HG03196 (cell line): ENCODE measurements around the gene SIK2.
"Not testable (repeated sequence)": the region's sequence is repeated elsewhere in the genome, so short reads cannot be mapped to it uniquely, and the experiment has no call there.

Source experiments
- ATAC-seq: cut with Tn5 transposase; IDR thresholded peaks from one replicate; pipeline ENCODE4 v1.9.1; 2021; ENCODE audit not compliant: unreplicated experiment

The SIK2 gene

DNA sequence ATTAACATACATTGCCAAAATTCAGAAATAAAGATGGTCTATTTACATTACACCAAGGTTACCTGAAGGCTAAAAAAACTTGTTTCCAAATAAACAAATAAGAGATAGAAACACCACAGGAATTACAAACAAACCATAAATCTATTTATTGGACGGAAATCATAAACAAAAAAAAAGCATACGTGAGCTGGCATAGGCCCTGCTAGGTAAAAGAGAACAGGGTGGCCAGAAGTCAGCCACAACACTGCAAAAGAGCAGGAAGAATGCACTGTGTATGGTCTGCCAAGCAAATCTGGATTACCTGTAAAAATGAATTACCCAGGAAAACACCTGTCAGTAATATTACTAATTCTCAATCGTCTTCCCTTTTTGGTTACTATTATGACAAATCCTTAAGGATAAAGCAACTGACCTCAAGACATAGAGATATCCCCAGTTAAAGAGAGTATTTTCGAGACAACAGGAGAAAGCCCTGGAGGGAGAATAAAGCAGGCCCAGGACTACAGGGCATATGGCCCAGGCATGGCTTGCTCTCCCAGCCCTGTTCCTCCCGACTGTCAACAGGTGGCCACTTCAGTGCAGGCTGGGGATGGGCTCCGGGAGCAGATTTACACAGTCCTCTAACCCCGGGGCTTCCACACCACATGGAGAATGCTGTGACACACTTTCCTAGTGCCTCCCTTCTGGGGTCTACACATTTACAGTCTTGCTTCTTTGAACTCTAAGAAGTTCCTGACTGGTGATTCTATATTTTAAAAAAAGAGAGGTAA lies 146.0 kb downstream of the SIK2 start:
- ATAC-seq, result no peak

DNA sequence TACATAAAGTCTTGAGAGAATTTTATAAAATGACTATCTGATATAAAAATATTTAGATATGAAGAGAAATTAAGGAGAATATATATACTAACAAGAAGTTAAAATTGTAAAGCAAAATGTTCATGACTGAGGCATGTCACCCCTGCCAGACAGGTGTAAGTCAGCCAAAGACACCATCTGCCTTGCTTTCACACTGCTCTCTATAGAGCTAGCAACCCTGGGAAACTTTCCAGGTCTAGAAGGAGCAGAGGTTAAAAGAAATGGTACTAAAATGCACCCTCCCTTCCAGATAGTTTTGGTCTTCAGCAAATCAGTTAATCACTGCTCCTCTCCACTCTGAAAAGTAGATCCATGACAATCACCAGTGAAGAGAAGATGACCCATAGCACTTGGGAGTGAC lies 147.4 kb downstream of the SIK2 start:
- ATAC-seq, result no peak

DNA sequence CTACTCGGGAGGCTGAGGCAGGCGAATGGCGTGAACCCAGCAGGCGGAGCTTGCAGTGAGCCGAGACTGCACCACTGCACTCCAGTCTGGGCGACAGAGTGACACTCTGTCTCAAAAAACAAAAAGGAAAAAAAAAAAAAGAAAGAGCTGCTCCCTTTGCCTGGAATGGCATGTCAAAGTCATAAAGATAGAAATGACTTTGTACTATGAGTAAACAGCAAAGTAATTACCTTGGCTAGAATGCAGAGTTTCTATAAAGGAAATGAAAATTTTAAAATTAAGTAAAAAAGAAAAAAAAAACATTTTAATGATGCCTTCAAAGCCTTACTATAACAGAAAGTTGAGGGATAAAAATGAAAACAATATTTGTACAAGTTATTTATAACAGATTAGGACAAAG lies 153.8 kb downstream of the SIK2 start:
- ATAC-seq, result no peak

DNA sequence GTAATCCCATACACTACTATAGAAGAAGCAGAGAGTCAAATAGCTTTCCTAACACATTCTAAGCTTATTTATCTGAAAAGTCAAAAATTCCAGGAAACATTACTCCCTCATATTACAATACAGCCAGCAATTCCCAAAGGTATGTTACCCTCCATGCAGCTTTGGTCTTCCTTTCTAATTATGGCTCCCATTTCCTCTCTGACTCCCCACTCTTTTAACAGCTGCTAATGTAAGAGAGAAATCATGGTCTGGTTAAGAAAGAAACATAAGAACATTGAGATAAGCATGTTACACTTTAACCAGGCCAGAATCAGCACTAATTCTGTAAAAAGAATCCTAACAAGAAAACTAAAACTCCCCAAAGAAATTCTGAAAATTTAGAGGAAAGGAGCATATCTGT lies 157.1 kb downstream of the SIK2 start:
- ATAC-seq, result no peak

DNA sequence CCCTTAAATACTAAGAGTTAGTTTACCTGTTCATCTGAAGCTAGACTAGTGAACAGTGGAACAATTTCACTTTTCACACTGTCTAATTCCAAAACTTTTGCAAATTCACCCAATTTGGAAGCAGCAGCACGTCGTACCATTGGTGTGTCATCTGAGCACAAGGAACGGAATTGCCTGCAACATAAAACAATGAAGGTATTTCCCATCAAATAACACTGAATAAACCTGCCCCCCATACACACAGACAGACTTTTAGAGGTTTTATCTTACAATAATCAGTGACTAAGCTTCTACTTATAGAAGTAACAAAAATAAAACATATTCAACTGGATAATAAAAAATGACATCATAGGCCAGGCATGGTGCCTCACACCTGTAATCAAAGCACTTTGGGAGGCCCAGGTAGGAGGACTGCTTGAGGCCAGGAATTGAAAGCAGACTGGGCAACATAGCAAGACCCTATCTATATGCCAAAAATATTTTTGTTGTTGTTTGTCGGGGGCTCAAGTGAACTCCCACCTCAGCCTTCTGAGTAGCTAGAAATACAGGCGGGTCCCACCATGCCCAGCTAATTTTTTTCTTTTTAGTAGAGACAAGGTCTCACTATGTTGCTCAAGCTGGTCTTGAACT lies 157.6 kb downstream of the SIK2 start:
- no peak for ATAC-seq

DNA sequence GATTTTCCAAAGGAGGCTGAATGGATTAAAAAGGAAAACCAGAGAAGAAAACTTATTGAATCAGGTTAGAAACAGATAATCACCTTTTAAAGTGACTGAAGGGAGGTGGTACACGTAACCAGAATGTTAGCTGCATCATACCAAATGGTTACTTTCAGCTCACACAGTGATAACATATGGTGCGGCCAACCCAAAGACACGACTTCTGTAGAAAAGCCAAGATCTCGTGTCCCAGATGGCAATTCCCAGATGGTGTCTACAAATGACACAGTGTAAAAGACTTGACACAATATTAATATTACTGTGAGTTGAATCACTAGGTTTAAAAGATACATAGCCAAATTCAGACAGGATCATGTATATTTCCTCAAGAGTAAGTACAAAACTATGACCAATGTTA lies 158.8 kb downstream of the SIK2 start:
- ATAC-seq, result no peak

DNA sequence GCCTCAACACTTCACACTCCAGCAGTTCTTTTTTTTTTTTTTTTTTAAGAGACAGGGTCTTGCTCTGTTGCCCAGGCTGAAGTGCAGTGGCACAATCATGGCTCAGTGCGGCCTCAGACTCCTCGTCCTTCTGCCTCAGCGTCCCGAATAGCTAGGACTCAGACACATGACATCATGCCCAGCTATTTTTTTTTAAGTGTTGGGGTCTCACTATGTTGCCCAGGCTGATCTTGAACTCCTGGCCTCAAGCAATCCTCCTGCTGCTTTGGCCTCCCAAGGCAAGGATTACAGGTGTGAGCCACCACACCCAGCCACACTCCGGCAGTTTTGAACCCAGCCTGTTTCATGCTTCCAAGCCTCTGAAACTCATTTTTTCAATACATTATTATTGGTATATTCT lies 160.3 kb downstream of the SIK2 start:
- ATAC-seq, result no peak

DNA sequence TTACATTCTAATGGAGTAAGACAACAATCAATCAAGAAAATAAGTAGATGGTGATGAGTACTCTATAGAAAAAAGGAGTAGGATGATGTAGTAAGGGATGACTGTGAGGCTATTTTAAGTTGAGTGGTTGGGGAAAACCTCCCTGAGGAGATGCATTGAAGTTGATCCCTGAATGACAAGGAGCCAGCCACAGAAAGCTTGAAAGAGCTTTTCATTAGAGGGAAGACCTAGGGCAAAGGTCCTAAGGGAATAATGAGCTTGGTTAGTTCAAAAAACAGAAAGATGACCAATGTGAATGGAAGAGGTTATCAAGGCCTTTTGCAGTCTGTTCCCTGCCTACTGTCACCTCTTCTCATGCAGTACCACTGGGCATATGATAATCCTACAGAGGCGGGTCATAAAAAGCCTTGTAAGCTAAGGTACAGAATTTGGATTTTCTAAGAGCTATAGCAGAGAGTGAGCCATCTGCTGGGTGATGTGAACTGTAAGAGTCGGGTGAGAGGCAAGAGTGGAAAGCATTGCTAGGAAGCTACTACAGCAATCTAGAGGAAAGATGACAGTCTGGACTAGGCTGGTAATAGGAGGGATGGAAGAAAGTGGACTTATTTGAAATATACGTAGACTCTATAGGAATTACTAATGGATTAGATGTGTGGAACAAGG lies 160.9 kb downstream of the SIK2 start:
- ATAC-seq, result no peak

DNA sequence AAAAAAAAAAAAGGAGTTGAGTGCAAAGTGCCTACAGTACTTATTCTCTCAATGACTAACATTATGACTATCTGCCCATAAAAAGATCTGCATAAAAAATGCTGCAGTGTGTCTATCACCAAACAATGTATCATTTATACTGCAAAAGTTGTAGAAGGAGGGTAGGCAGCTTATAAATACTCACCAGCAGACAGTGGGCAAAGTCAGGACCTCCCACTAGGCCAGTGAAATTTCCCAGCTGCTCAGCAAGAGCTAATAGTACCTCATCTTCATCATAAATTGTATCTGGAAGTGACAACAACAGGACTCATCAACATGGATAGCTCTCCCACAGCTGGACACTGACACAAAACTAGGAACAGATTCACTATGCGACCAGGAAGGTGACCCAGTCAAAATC lies 162.4 kb downstream of the SIK2 start:
- ATAC-seq, result no peak

DNA sequence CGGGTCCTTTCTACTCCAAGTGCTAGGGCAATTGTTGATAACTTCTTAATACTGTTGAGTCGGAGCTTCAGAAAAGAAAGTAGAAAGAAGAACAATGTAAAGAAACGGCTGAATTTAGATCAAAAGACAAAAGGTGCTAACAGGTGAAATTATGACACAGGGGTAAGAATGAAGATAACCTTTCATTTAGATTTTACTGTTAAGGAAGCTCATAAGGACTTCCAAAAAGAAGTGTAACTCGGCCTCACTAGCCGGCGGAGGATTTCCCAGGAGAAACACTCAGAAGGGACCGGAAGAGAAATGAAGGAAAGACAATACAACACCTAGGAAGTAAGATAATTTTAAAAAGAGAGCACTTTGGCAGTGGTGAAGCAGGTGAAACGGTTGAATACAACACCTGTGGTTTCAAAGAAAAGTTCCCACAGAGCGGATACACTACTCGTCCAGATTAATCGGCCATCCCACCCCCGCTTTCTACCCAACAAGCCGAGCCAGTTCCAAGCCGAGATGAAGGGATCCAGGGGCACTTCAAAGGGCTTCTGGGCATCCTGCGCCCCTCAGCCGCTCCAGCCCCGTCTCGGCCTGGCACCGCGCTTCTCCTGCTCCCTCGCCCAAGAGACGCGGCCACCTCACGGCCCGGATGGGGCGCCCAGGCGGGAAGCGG lies 163.2 kb downstream of the SIK2 start:
- peak; percentile 21 for ATAC-seq

DNA sequence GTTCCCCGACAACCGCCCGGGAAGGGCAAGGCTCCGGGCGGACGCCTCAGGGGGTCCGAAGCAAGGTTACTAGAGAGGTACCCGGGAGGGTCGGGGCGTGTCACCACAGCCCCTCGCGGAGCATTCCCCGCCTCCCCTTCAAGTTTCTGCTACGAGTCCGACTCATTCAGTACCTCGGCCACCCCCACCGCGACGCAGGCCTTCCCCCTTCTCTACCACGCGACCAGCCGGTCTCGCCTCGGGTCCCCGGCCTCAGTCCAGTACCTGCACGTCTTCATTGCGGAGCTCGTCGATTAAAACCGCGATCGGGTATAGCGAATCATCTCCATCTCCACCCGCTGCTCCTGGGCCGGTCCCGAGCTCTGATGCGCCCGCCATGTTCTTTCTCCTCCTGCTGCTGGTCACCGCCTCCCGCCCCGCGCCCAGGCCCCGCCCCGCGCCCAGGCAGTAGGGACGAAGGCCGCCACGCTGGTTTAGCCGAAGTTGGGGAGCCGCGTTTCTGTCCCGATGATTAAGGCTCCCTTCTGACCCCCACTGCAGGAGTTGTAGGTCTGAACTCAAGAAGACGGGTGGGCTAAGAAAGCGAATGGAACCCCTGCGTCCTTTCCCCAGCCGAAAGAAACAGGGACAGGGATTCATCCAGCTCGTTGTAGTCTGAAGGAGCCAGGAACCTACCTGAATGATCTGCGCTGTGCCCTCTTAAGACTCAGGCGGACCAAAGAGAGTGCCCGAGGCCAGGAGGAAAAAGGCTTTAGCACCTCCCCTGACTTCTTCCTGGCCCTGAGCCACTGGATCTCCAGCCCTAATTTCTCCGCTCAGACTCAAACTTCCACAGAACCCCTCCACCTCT lies 164.0 kb downstream of the SIK2 start, which contains the start of gene PPP2R1B:
PPP2R1B (minus strand) TSS at position 406 of the 850 bp plus-strand sequence; CDS start at position 378, 28 bp downstream.
- peak; percentile 81 for ATAC-seq

DNA sequence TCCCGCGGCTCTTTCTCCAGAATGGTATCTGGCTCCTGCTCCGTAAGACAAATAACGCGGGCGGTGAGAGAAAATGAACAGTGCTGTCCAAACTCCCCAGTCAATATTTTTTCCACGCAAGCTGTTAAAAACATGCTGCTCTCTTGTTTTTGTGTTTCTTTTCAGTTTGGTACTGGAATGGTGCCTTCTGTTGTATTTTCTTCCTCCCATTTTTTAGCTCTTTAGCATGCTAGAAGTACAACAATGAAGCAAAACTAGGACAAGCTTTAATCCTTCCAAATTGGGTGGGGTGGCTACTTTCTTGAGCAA lies 164.5 kb downstream of the SIK2 start:
- ATAC-seq, result no peak

DNA sequence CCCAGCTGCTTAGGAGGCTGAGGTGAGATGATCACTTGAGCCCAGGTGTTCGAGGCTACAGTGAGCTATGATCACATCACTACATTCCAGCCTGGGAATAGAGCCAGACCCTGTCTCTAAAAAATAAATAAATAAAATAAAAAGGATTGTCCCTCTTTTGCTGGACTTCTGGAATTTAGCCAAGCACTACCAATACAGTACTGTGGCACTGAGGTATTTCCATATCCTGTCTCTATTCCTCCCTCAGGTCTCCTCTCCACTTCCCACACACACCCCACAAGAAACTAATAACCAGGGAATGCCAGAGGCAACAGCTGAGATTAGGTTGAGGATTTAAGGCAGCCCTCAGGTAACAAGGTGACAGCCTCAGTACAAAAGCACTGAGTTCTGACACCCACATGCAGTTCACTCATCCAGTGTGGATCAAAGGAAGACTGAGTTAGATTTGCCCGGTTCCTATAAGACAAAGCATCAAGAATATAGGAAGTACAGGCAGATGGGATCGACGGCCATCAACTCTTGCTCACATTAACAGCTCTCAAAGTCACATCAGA lies 168.4 kb downstream of the SIK2 start:
- ATAC-seq, result no peak

DNA sequence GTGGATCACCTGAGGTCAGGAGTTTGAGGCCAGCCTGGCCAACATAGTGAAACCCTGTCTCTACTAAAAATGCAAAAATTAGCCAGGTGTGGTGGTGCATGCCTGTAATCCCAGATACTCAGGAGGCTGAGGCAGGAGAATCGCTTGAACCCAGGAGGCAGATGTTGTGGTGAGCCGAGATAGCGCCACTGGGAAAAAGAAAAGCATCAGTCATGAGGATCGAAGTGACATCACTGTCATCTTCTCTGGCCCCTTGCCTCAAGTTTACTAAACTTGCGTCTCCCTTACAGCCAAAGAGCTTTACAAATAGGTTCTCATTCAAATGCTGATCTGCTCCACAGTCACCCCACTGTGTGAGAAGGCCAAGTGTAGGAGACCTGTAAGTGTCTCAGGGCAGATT lies 169.0 kb downstream of the SIK2 start:
- ATAC-seq, result not testable (repeated sequence)

DNA sequence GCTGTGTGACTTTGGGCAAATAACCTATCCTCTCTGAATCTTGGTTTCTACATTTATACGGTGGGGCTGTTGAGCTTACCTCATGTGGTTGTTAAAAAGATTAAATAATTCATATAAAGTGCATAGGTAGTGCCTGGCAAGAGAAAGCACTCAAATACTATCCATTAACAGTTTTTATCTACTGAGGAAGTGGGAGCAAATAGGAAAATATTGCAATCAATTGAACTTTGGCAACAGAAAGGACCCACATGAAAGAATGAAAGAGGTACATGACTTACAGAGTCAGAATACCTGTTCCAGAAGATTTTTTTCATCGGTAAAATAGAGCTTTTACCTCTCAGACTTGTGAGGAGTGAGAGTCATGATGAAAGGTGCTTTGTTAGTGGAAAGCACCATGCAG lies 170.3 kb downstream of the SIK2 start:
- no peak for ATAC-seq

DNA sequence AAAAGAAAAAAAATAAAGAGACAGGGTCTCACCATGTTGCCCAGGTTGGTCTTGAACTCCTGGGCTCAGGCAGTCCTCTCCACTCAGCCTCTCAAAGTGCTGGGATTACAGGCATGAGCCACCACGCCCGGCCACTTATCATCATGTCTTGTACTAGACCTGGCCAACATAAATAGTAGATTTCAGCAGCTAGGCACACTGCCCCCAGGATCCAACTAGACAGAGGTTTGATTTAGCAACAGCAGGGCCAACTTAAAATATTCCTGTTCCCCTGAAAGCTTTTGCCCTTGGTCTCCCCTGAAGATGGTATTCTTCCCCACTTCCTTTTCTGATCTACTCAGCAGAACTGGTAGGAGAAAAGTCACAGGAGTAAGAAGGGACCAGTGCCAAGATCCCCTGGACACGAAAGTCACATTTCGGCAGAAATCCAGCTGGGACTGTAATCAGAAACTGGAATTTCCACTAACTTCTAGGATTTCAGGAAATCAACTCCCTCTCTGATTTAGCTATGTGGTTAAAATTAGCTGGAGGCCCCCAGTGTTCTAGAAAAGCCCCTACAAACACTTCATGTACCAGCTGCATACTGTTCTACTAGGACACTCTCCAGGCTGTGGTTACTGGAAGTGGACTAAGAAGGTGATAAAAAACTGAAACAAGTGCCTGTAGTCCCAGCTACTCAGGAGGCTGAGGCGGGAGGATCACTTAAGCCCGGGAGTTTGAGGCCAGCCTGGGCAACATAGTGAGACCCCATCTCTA lies 172.9 kb downstream of the SIK2 start:
- no peak for ATAC-seq

DNA sequence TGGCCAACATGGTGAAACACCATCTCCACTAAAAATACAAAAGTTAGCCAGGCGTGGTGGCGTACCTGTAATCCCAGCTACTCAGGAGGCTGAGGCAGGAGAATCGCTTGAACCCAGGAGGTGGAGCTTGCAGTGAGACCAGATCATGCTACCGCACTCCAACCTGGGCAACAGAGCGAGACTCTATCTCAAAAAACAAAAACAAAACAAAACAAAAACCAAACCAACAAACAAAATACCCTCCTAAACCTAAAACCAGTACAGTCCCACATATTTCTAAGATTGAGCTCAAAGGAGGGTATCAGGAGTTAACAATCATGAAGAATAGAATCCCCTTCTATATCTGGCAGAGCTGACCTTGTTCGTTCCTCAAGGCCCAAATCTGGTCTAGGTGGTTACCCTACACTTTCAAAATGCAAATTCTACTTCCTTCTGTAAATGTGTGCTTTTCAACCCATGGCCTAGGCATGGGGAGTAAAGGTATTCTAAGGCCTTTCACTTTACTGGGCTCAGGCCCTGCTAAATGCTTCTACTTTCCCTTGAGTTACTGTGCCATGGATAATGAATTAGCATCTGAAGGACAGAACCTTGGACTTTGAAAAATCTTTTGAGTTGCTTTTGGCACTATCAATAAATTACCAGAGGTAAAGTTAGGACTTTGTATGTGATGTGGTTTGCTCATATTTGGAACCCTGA lies 174.3 kb downstream of the SIK2 start:
- peak; percentile 86 for ATAC-seq

DNA sequence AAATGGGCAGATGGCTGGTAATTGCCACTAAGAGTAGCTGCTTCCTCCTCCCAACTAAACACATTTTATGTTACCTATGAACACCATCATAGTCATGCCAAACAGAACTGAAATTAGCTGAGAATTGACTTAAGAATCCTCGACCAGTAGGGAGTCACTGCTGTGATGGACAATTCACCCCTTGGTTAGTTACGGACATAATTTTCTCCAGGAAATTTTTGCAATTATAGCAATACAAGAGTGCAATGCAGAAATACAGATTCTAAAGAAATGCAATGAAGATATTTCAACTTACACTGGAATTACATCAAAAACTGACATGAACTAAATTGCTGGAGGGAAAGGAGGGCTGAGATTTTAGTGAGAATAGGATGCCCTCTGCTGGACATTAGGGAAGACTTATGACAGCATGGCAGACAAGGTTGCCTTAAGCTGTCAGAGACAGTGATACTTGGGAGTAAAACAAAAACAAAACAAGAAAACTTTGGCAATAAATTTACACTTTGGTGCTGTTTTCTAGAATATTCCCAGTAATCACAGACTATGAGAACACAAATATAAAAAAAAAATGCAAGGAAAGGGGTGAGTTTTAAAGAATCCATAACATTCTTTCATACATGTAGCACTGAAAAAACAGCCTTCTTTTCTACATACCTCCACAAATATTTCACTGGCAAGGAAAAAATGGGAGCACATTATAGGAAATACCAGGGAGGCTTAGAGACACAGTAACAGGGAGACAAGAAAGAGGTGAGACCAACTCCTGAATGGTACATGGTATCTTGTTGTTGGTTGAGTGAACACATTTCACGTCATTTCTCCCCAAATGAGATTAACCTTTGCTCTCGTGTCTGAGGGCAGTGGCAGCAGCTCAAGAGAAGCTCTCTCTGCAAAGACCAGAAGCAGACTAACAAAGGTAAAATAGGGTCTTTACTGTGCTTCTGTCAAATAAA lies 175.1 kb downstream of the SIK2 start:
- peak; percentile 74 for ATAC-seq
